DND-41 (cell line): ENCODE results near the gene SEMA3B.

Experiments used
- CTCF ChIP-seq: IDR thresholded peaks from 2 replicates; pipeline ENCODE4 v1.5.1; 2012; ENCODE audit warnings: borderline replicate concordance, low read length, moderate library complexity, mild to moderate bottlenecking; ENCODE audit not compliant: poor library complexity, severe bottlenecking; ENCODE audit errors: extremely low read depth
- EZH2 ChIP-seq: IDR thresholded peaks from 3 replicates; pipeline ENCODE4 v1.6.1; 2012; ENCODE audit warnings: borderline replicate concordance, low read depth, mild to moderate bottlenecking, moderate library complexity, low read length, inconsistent platforms; ENCODE audit not compliant: severe bottlenecking

- no peak for TF ChIP-seq EZH2
- peak; percentile 63 for TF ChIP-seq CTCF
Measured at GRCh38 chr3:50298836-50299637, 30.1 kb downstream of the SEMA3B start, which contains the start of the genes HYAL3 and NAA80.
